Ectodermal cell (in vitro differentiated cells): ENCODE measurements around the gene CTIF.

Source experiments
- H3K27ac ChIP-seq: 2 replicates; pipeline ENCODE4 v1.7.0; 2013; ENCODE audit warnings: mild to moderate bottlenecking, low read depth, low read length; ENCODE audit not compliant: insufficient read depth, poor library complexity, severe bottlenecking
- H3K27me3 ChIP-seq: 2 replicates; pipeline ENCODE4 v1.7.0; 2013; ENCODE audit warnings: mild to moderate bottlenecking, low read length; ENCODE audit not compliant: insufficient read depth, control insufficient read depth, poor library complexity, severe bottlenecking
- H3K36me3 ChIP-seq: one replicate; pipeline ENCODE4 v1.7.0; 2013; ENCODE audit warnings: low read length; ENCODE audit not compliant: control insufficient read depth, insufficient read depth
- H3K4me1 ChIP-seq: one replicate; pipeline ENCODE4 v1.7.0; 2013; ENCODE audit warnings: low read length; ENCODE audit not compliant: control insufficient read depth, insufficient read depth
- H3K4me3 ChIP-seq: 2 replicates; pipeline ENCODE4 v1.7.0; 2013; ENCODE audit warnings: low read depth, low read length, control low read depth; ENCODE audit not compliant: insufficient read depth
- H3K9me3 ChIP-seq: 2 replicates; pipeline ENCODE4 v1.7.0; 2013; ENCODE audit warnings: mild to moderate bottlenecking, low read length, moderate library complexity; ENCODE audit not compliant: control insufficient read depth
- WGBS, 2 experiments: methylation state at CpG; one replicate each; pipeline ENCODE4 v1.1.7; 2013; ENCODE audit warnings: missing lambda C conversion rate in 2 of 2; 5-methylcytosine and 5-hydroxymethylcytosine counted together

CTIF gene

DNA sequence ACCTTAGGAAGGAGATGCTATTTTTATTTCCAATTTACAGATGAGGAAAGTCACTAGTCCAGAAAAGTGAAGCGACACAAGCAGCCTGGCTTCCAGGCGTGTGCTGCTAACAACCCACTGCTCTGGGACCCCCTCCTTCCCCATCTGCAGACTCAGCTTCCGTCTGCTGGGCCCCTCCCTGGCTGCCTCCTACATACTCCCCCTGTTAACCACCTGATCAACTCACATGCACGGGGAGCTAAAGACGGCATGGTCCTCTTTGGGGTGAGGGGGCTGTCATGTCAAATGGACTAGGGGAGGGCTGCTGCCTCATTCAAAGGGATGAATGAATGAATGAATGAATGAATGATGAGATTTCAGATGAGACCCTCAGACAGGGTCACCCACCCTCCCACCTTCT is 184.2 kb downstream of the CTIF start:
- H3K27ac ChIP-seq, result no peak overlapping the region
- WGBS, 2 experiments, result 92 to 97% methylated on average over 5 of the region's 5 CpGs

DNA sequence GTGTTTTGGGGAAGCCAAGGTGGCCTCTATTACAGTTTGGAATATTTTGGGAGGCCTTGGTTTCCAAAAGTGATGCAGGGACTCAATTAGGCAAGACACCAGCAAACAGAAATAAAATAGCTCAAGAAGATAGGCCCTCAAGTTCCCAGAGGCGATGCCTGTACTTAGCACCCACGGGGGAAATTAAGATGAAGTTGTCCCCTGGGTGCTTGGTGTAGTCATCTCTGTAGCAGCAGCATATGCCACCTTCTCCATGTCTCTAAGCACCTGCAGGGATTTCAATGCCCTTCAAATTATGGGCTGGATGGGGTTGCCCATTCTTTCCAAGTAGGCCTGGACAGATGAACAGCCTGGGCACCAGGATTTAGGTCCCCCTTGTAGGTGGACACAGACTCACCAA is 185.0 kb downstream of the CTIF start:
- Histone ChIP-seq H3K27me3 (peaks cover 5% of the 10 kb centered on the region), H3K9me3 (no peaks in the 10 kb centered on the region), H3K4me1 (peaks cover 3% of the 10 kb centered on the region), H3K4me3 (no peak overlapping the region), H3K36me3 (no peaks in the 10 kb centered on the region), H3K27ac (no peak overlapping the region)
- WGBS, 2 experiments, result 89 to 95% methylated on average over 2 of the region's 2 CpGs

More for the DNA sequence above, 184.2 kb downstream of the CTIF start:
- no peak overlapping the region for H3K4me3 ChIP-seq
- peaks cover 5% of the 10 kb centered on the region for H3K27me3 ChIP-seq
- peaks cover 3% of the 10 kb centered on the region for H3K4me1 ChIP-seq
- no peaks in the 10 kb centered on the region for H3K36me3 ChIP-seq
- H3K9me3 ChIP-seq, result no peaks in the 10 kb centered on the region

DNA sequence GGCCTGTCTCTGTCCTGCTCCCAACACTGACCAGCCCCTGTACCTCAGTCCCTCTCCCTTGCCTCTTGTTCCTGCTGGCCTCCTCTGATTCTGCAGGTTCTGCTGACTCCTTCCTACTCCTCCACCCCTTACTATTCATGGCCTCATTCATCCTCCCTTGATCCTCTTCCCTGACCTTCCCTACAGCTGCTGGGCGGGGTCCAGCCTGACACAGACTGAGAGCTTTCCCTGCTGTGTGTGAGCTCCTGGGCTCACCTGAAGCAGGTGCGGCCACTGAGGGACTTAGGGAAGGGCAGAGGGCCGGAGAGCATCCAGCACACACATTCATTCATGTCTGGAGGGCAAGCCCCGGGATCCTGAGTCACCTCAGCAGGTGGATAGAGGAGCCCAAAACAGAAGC is 185.6 kb downstream of the CTIF start:
- H3K36me3 ChIP-seq, result no peaks in the 10 kb centered on the region
- H3K27ac ChIP-seq, result no peak overlapping the region
- H3K4me1 ChIP-seq, result peaks cover 3% of the 10 kb centered on the region
- H3K9me3 ChIP-seq, result no peaks in the 10 kb centered on the region
- peaks cover 5% of the 10 kb centered on the region for H3K27me3 ChIP-seq
- WGBS, 2 experiments, result 89 to 96% methylated on average over 4 of the region's 4 CpGs
- H3K4me3 ChIP-seq, result no peak overlapping the region

DNA sequence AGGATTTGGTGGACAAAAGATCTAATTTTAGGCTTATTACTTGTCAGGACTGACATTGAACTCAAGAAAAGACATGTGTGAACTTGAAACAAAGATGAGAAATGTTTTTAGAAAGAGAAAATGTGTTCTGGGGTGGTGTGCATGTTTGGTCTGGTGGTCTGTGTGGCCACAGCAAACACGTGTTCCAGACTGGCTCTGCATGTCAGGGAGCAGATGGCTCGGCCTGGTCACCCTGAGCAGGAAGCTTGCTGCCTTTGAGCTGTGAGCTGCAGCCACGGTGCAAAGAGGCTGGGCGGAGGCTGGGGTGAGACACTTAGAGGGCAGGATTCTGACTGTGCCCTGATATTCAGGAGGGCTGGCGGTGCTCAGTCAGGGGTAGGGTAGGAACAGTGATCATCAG is 186.1 kb downstream of the CTIF start:
- H3K27ac ChIP-seq, result no peak overlapping the region
- no peak overlapping the region for H3K4me3 ChIP-seq
- 88 to 92% methylated on average over 5 of the region's 5 CpGs for WGBS, 2 experiments
- H3K9me3 ChIP-seq, result no peaks in the 10 kb centered on the region
- H3K36me3 ChIP-seq, result no peaks in the 10 kb centered on the region
- H3K27me3 ChIP-seq, result peaks cover 5% of the 10 kb centered on the region
- H3K4me1 ChIP-seq, result peaks cover 3% of the 10 kb centered on the region

DNA sequence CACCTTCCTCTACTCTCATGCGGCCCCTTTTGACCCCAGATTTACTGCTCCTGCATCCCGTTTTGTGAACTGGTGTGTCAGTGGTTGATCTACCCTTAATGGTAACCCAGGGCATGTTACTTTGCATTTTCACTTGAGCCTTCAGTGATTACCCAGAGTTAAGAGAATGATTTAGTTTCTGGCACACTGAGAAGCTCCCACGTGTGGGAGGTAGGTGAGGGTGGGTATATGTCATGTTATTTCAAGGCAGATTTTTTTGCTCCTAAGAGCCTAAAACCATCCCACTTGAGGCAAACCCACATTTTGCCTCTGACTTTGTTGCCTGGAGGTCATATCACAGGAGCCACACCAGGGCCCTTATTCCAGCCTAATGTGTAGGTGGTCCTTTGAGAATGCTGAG is 186.7 kb downstream of the CTIF start:
- H3K27ac ChIP-seq, result no peak overlapping the region
- H3K9me3 ChIP-seq, result no peaks in the 10 kb centered on the region
- no peak overlapping the region for H3K4me3 ChIP-seq
- peaks cover 3% of the 10 kb centered on the region for H3K4me1 ChIP-seq
- WGBS, 2 experiments, result 94% methylated on average over 3 of the region's 3 CpGs
- no peaks in the 10 kb centered on the region for H3K36me3 ChIP-seq
- peaks cover 5% of the 10 kb centered on the region for H3K27me3 ChIP-seq

DNA sequence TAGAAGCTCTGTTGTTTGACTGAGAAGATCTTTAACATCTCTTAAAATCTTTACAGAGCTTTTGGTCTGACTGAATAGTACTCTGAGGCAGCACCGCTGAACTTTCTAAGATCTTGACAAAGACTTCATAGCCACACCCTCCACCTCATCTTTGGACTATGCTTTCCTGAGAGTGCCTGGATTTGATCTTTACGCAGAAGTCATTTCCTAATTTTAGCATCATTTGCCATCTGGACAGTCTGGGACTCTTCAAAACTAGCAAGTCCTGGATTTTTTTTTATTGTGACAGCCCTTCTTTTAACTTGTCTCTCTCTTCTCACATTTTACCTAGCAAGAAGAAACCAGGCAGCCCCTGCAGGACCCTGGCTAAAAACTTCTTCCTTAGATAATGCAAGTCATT is 188.8 kb downstream of the CTIF start:
- WGBS, 2 experiments, result 78 to 88% methylated on average over 2 of the region's 2 CpGs
- peaks cover 3% of the 10 kb centered on the region for H3K4me1 ChIP-seq
- H3K9me3 ChIP-seq, result no peaks in the 10 kb centered on the region
- H3K4me3 ChIP-seq, result no peak overlapping the region
- peaks cover 5% of the 10 kb centered on the region for H3K27me3 ChIP-seq
- no peaks in the 10 kb centered on the region for H3K36me3 ChIP-seq
- H3K27ac ChIP-seq, result no peak overlapping the region

DNA sequence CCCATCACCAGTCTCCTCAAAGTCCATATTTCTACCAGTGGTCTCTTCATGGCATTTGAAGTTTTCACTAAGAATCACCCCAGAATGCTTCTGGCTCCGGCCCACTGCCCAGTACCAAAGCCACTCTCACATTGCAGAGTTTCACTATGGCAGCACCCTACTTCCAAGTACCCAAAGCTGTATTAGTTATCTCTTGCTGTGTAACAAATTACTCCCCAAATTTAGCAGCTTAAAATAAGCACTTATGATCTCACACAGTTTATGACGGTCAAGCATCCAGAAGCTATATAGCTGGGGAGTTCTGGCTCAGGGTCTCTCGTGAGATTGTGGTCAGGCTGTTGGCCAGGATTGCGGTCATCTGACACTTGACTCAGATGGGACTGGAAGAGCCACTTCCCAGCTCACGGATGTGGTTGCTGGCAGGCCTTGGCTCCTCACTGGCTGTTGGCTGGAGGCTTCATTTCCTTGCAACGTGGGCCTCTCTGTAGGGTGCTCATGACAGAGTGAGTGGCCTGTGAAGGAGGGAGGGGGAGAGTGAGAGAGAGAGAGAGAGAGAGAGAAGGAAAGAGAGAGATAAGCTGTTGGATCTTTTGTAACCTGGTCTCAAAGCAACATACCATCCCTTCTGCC is 189.5 kb downstream of the CTIF start:
- Histone ChIP-seq H3K27me3 (peaks cover 5% of the 10 kb centered on the region), H3K4me1 (peaks cover 5% of the 10 kb centered on the region), H3K27ac (no peak overlapping the region), H3K9me3 (no peaks in the 10 kb centered on the region), H3K36me3 (no peaks in the 10 kb centered on the region), H3K4me3 (no peak overlapping the region)
- 89 to 90% methylated on average over 6 of the region's 6 CpGs for WGBS, 2 experiments

DNA sequence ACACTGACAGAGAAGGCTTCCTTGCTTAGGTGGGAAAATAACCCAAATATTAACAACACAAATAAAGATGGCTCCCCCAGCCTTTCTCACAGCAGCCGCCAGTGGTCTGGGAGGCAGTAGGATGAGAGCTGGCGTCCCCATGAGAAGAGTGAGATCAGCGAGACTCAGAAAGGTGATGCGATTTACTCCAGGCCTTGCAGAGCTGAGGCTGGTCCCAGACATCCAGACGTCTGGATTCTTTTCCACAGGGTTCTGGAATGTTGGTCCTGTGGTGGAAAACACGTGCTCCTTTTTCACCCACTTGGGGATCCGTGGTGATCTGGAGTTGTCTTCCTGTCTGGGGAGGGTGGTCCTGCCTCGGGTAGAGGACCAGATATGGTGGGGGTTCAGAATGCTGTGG is 190.6 kb downstream of the CTIF start:
- Histone ChIP-seq H3K36me3 (no peaks in the 10 kb centered on the region), H3K27me3 (peaks cover 5% of the 10 kb centered on the region), H3K27ac (no peak overlapping the region), H3K4me3 (no peak overlapping the region), H3K9me3 (no peaks in the 10 kb centered on the region), H3K4me1 (peaks cover 11% of the 10 kb centered on the region)
- 92% methylated on average over 8 of the region's 8 CpGs for WGBS, 2 experiments

DNA sequence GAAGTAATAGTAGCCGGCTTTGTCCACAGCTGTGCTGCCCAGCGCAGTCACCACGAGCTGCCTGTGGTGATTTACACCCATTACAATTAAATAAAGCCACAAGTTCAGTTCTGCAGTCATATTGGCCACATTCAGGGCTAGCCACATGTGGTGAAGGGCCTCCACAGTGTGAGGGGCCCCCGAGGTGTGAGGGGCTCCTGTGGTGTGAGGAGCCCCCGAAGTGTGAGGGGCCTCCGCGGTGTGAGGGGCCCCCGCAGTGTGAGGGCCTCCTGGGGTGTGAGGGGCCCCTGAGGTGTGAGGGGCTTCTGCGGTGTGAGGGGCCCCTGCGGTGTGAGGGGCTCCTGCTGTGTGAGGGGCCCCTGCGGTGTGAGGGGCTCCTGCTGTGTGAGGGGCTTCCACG is 191.2 kb downstream of the CTIF start:
- peaks cover 5% of the 10 kb centered on the region for H3K27me3 ChIP-seq
- no peaks in the 10 kb centered on the region for H3K9me3 ChIP-seq
- no peak overlapping the region for H3K4me3 ChIP-seq
- peaks cover 17% of the 10 kb centered on the region for H3K4me1 ChIP-seq
- H3K36me3 ChIP-seq, result no peaks in the 10 kb centered on the region
- no peak overlapping the region for H3K27ac ChIP-seq
- WGBS, 2 experiments, result 91 to 94% methylated on average over 12 of the region's 12 CpGs

DNA sequence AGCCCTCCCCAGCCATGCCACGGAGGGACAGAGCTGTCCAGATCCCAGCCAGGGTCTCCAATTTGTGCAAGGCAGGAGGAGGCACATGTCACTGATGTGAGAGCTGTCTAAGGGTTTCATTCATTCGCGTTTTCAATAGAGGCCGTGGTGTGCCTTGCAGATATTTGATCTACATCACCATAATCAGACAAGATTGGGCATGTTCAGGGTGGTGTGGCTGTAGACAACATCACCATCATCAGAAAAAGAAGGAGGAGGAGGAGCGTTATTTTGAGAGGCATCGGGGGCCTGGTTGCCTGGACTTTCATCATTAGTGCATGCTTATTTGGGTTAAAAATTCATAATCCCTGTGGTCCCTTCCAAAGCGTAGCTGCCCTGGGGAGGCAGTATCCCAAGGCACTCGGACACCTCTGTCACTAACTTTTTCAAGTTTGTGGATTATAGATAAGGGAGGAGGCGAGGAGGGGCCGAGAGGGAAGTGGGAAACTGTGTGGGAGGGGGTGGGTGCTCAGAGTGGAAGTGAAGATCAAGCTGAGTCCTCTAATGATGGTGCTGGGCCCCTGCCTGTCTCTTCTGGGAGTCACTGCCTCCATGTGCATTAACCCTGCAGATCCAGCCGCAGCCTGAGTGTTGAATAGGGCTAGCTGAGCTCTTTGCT is 194.1 kb downstream of the CTIF start:
- H3K27ac ChIP-seq, result no peak overlapping the region
- 91 to 94% methylated on average over 11 of the region's 11 CpGs for WGBS, 2 experiments
- no peaks in the 10 kb centered on the region for H3K36me3 ChIP-seq
- H3K27me3 ChIP-seq, result no peaks in the 10 kb centered on the region
- peaks cover 18% of the 10 kb centered on the region for H3K4me1 ChIP-seq
- no peak overlapping the region for H3K4me3 ChIP-seq
- no peaks in the 10 kb centered on the region for H3K9me3 ChIP-seq
